GM10248 (cell line): ENCODE results near the gene NDST1.

Experiments used
- CTCF ChIA-PET: fragments of 300-600 bp; sonication (Branson Sonifier 250); formaldehyde crosslinking; extraction: SDS; loops from one replicate; lab custom pipeline; 2021; ENCODE audit warnings: antibody characterized with exemption; lab: Yijun Ruan, JAX
- POLR2A ChIA-PET: fragments of 350-650 bp; sonication (Branson Sonifier 250); formaldehyde crosslinking; extraction: SDS; loops from one replicate; lab custom pipeline; 2020; ENCODE audit warnings: antibody characterized with exemption; lab: Yijun Ruan, JAX
- DNase-seq: peaks from one replicate; pipeline ENCODE4 v3.0.0; 2012; ENCODE audit errors: extremely low spot score
- TF ChIP-seq, protein P1 (sequence below): IDR thresholded peaks from 2 replicates; pipeline ENCODE4 v1.5.1; 2012; ENCODE audit warnings: mild to moderate bottlenecking, low read depth; ENCODE audit errors: extremely low read depth, missing control alignments, control extremely low read depth

The NDST1 gene

GRCh38 chr5:150582241-150583109 lies 74.5 kb downstream of the NDST1 start:
- ChIA-PET POLR2A (no interaction called here), CTCF (interaction anchor here (1.0 to 2.0 kb wide), 6 partner anchors 9 to 264 kb away, joined by 3 to 6 read pairs (median 4); partner anchors contain the start of gene IRGM)
- DNase-seq: no peak
- TF ChIP-seq, protein P1, sequence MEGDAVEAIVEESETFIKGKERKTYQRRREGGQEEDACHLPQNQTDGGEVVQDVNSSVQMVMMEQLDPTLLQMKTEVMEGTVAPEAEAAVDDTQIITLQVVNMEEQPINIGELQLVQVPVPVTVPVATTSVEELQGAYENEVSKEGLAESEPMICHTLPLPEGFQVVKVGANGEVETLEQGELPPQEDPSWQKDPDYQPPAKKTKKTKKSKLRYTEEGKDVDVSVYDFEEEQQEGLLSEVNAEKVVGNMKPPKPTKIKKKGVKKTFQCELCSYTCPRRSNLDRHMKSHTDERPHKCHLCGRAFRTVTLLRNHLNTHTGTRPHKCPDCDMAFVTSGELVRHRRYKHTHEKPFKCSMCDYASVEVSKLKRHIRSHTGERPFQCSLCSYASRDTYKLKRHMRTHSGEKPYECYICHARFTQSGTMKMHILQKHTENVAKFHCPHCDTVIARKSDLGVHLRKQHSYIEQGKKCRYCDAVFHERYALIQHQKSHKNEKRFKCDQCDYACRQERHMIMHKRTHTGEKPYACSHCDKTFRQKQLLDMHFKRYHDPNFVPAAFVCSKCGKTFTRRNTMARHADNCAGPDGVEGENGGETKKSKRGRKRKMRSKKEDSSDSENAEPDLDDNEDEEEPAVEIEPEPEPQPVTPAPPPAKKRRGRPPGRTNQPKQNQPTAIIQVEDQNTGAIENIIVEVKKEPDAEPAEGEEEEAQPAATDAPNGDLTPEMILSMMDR: no peak

GRCh38 chr5:150583541-150584225 lies 75.8 kb downstream of the NDST1 start:
- CTCF ChIA-PET: interaction anchor here (1.7 to 2.0 kb wide), 3 partner anchors 10 to 24 kb away, joined by 5 to 6 read pairs (median 6); no protein-coding TSS in a partner anchor
- DNase-seq: no peak
- TF ChIP-seq, protein P1: no peak
- POLR2A ChIA-PET: no interaction called here

GRCh38 chr5:150584556-150585335 lies 76.8 kb downstream of the NDST1 start:
- ChIA-PET POLR2A (no interaction called here), CTCF (interaction anchor here (1.0 to 2.0 kb wide), 10 partner anchors 10 to 262 kb away, joined by 3 to 9 read pairs (median 3); no protein-coding TSS in a partner anchor)
- TF ChIP-seq, protein P1: no peak
- no peak for DNase-seq

DNA sequence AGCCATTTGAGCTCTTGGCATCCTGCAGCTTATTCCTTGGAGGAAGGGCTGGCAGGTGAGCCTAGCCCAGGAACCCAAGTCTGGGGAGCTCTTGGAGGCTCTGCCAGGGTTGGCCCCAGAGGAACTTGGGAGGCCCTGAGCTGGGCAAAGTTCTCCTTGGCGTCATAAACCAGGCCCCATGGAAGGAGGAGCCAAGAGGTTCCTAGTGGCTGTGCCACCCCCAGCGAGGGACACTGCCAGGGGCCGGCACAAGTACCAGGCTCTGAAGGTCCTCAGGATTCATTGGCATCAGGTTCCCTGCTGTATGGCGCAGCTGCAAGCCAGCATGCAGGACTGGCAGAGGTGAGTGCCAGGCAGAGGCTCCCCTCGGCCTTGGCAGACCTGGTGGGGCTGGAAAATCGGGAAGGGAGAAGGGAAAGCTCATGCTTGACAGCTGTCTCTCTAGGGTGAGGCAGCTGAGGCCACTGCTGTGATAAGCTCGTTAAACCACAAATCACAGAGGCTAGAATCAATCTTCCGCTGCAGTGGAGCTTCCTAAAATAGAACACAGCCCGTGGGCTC lies 77.9 kb downstream of the NDST1 start:
- TF ChIP-seq, protein P1: no peak
- CTCF ChIA-PET: interaction anchor here (1.0 to 1.9 kb wide), 7 partner anchors 11 to 261 kb away, joined by 3 to 9 read pairs (median 3); no protein-coding TSS in a partner anchor
- POLR2A ChIA-PET: no interaction called here
- no peak for DNase-seq

DNA sequence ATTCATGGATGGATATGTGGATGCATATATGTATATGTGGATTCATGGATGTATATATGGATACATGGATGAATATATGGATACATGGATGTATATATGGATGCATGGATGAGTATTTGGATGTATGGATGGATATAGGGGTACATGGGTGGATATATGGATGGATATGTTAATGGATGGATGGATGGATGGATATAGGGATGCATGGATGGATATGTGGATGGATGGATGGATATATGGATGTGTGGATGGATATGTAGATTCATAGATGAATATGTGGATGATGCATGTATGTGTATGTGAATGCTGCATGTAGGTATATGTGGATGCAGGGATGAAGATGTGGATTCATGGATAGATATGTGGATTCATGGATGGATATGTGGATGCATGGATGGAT lies 79.1 kb downstream of the NDST1 start:
- POLR2A ChIA-PET: no interaction called here
- DNase-seq: no peak
- CTCF ChIA-PET: interaction anchor here (1.2 kb wide), 1 partner anchor 27 kb away, joined by 4 read pairs; no protein-coding TSS in a partner anchor
- TF ChIP-seq, protein P1: no peak
